Mammary epithelial cell (primary cell): ENCODE results near the gene ZNF296.

Experiments used
- CTCF ChIP-seq, 2 donors: IDR thresholded peaks in 1 of 2; conservative IDR thresholded peaks in 1 of 2; 2 replicates each; pipeline ENCODE4 v1.5.1; 2011 to 2012; ENCODE audit warnings: inconsistent platforms in 2 of 2, low read length in 2 of 2, mild to moderate bottlenecking in 2 of 2, control low read depth in 1 of 2, low read depth in 1 of 2; ENCODE audit not compliant: insufficient read depth in 1 of 2; ENCODE audit errors: extremely low read depth in 1 of 2
- EZH2 ChIP-seq: IDR thresholded peaks from 2 replicates; pipeline ENCODE4 v1.6.1; 2012; ENCODE audit warnings: low read length, inconsistent platforms, borderline replicate concordance

- TF ChIP-seq CTCF (conservative IDR thresholded peaks at IDR 0.05 in 1 of 2, IDR thresholded peaks at IDR 0.05 in 1 of 2; ENCODE audit: extremely low read depth in 1 of 2, insufficient read depth in 1 of 2, low read depth in 1 of 2, low read length in 2 of 2) (no peak), EZH2 (no peak)
Observed at GRCh38 chr19:45122832-45123231, 46.6 kb upstream of the ZNF296 start.
